Left renal pelvis (tissue), 4 donors: Measurements from ENCODE around the gene CDH12. TPM values are rescaled to one million over a fixed set of nuclear protein-coding genes. Genes with fewer than 3 reads are reported as not detected.
"Not testable (repeated sequence)": the region's sequence is repeated elsewhere in the genome, so short reads cannot be mapped to it uniquely, and the experiment has no call there.

Experiments used
- DNase-seq, 4 donors: peaks; one replicate each; pipeline ENCODE4 v3.0.0-alpha.2; 2013; ENCODE audit warnings: low read depth in 4 of 4, low spot score in 3 of 4
- polyA plus RNA-seq, 4 donors: library from polyadenylated mRNA; unstranded; fragments of 120-200 nt; gene quantifications; one replicate each; pipeline ENCODE4 v1.2.1, GENCODE V29; 2013; ENCODE audit not compliant: insufficient read length in 4 of 4

The CDH12 gene
- polyA plus RNA-seq, 4 donors: 5.9 to 8.7 (median 7.3) TPM

- no peak for DNase-seq
Measured at GRCh38 chr5:22480305-22480704, 372.8 kb downstream of the CDH12 start.

- DNase-seq: no peak
Measured at GRCh38 chr5:22473886-22474285, 379.3 kb downstream of the CDH12 start.

- DNase-seq: no peak
Measured at GRCh38 chr5:22471154-22471553, 382.0 kb downstream of the CDH12 start.

GRCh38 chr5:22470408-22470807 is 382.7 kb downstream of the CDH12 start:
- no peak for DNase-seq

- no peak for DNase-seq
Measured at GRCh38 chr5:22465616-22466015, 387.5 kb downstream of the CDH12 start.

GRCh38 chr5:22465177-22465576 is 388.0 kb downstream of the CDH12 start:
- DNase-seq: no peak

- DNase-seq: no peak
Measured at GRCh38 chr5:22460189-22460588, 393.0 kb downstream of the CDH12 start.

GRCh38 chr5:22432905-22433304 is 420.2 kb downstream of the CDH12 start:
- DNase-seq: no peak

GRCh38 chr5:22431840-22432239 is 421.3 kb downstream of the CDH12 start:
- DNase-seq: no peak

GRCh38 chr5:22431406-22431805 is 421.7 kb downstream of the CDH12 start:
- DNase-seq: no peak

GRCh38 chr5:22411554-22412349 is 441.4 kb downstream of the CDH12 start:
- DNase-seq: no peak

- DNase-seq: no peak
Measured at GRCh38 chr5:22391956-22392355, 461.2 kb downstream of the CDH12 start.

GRCh38 chr5:22390888-22391287 is 462.3 kb downstream of the CDH12 start:
- DNase-seq: no peak

GRCh38 chr5:22372826-22373660 is 480.1 kb downstream of the CDH12 start:
- DNase-seq: no peak

- DNase-seq: no peak
Measured at GRCh38 chr5:22372376-22372775, 480.8 kb downstream of the CDH12 start.

- DNase-seq: no peak
Measured at GRCh38 chr5:22354956-22355355, 498.2 kb downstream of the CDH12 start.

GRCh38 chr5:22352493-22352892 is 500.7 kb downstream of the CDH12 start:
- DNase-seq: no peak

GRCh38 chr5:22351178-22351577 is 502.0 kb downstream of the CDH12 start:
- no peak for DNase-seq

GRCh38 chr5:22348027-22348426 is 505.1 kb downstream of the CDH12 start:
- DNase-seq: no peak

- no peak for DNase-seq
Measured at GRCh38 chr5:22344000-22344399, 509.1 kb downstream of the CDH12 start.

GRCh38 chr5:22341406-22341805 is 511.7 kb downstream of the CDH12 start:
- DNase-seq: no peak

GRCh38 chr5:22332949-22333348 is 520.2 kb downstream of the CDH12 start:
- DNase-seq: not testable (repeated sequence)
